Activated CD8-positive, alpha-beta memory T cell treated with anti-CD3 and anti-CD28 coated beads, Interleukin-2, amount 50 U/mL, for 1 hour (primary cell): Measurements from ENCODE around the gene PMIS2.

Source experiments
- DNase-seq: peaks from one replicate; pipeline ENCODE4 v3.0.0-alpha.2; 2020; ENCODE audit errors: extremely low read depth

PMIS2 gene

GRCh38 chr19:35556025-35556590 lies 29.9 kb upstream of the PMIS2 start:
- no peak for DNase-seq

- no peak for DNase-seq
Measured at GRCh38 chr19:35556846-35557538, 29.0 kb upstream of the PMIS2 start.

- no peak for DNase-seq
Measured at GRCh38 chr19:35557539-35558399, 28.2 kb upstream of the PMIS2 start.

GRCh38 chr19:35558400-35559280 lies 27.3 kb upstream of the PMIS2 start:
- no peak for DNase-seq

GRCh38 chr19:35559281-35559659 lies 26.7 kb upstream of the PMIS2 start:
- DNase-seq = no peak

GRCh38 chr19:35559781-35560180 lies 26.2 kb upstream of the PMIS2 start:
- no peak for DNase-seq

GRCh38 chr19:35560271-35560670 lies 25.7 kb upstream of the PMIS2 start:
- no peak for DNase-seq

- no peak for DNase-seq
Measured at GRCh38 chr19:35560677-35561076, 25.3 kb upstream of the PMIS2 start.

- DNase-seq = no peak
Measured at GRCh38 chr19:35561436-35561835, 24.5 kb upstream of the PMIS2 start.

GRCh38 chr19:35562336-35562735 lies 23.6 kb upstream of the PMIS2 start:
- DNase-seq = no peak

- DNase-seq = no peak
Measured at GRCh38 chr19:35562776-35563175, 23.2 kb upstream of the PMIS2 start.

- no peak for DNase-seq
Measured at GRCh38 chr19:35563207-35563829, 22.7 kb upstream of the PMIS2 start, which contains the start of gene ATP4A. TSS of gene ATP4A (minus strand) at chr19:35563658. CDS start at chr19:35563629, 29 bp downstream.

- no peak for DNase-seq
Measured at GRCh38 chr19:35565016-35565856, 20.7 kb upstream of the PMIS2 start.

- no peak for DNase-seq
Measured at GRCh38 chr19:35566738-35567137, 19.2 kb upstream of the PMIS2 start.

- no peak for DNase-seq
Measured at GRCh38 chr19:35569281-35569781, 16.6 kb upstream of the PMIS2 start.

GRCh38 chr19:35571406-35571965 lies 14.5 kb upstream of the PMIS2 start:
- DNase-seq = no peak

- DNase-seq = no peak
Measured at GRCh38 chr19:35577918-35578317, 8.1 kb upstream of the PMIS2 start.

GRCh38 chr19:35578707-35579106 lies 7.3 kb upstream of the PMIS2 start:
- no peak for DNase-seq

- DNase-seq = no peak
Measured at GRCh38 chr19:35582760-35583159, 3.2 kb upstream of the PMIS2 start.

GRCh38 chr19:35587321-35587720 lies 1.3 kb downstream of the PMIS2 start:
- no peak for DNase-seq
